Hepatocyte (in vitro differentiated cells): ENCODE measurements around the gene CGN. TPM values are rescaled to one million over a fixed set of nuclear protein-coding genes. Genes with fewer than 3 reads are reported as not detected.

Experiments used
- DNase-seq: peaks from one replicate; pipeline ENCODE4 v3.0.0-alpha.2; 2016; ENCODE audit warnings: low spot score
- H2AFZ ChIP-seq: fragments of 200-600 bp; sonication (generic); 2 replicates; pipeline ENCODE4 v1.6.0; 2016; ENCODE audit warnings: antibody characterized with exemption, mild to moderate bottlenecking
- H3K27ac ChIP-seq: fragments of 200-600 bp; sonication (generic); 2 replicates; pipeline ENCODE4 v1.5.1; 2016; ENCODE audit warnings: mild to moderate bottlenecking
- H3K27me3 ChIP-seq: fragments of 200-600 bp; sonication (generic); 2 replicates; pipeline ENCODE4 v1.6.1; 2016
- H3K36me3 ChIP-seq: fragments of 200-600 bp; sonication (generic); replicated peaks from 2 replicates; pipeline ENCODE4 v1.5.1; 2016; ENCODE audit warnings: low read depth; ENCODE audit not compliant: insufficient read depth
- H3K4me1 ChIP-seq: fragments of 200-600 bp; sonication (generic); 2 replicates; pipeline ENCODE4 v1.5.1; 2016; ENCODE audit warnings: mild to moderate bottlenecking, moderate library complexity; ENCODE audit not compliant: insufficient read depth
- H3K4me2 ChIP-seq: fragments of 200-600 bp; sonication (generic); 2 replicates; pipeline ENCODE4 v1.6.0; 2016
- H3K4me3 ChIP-seq: fragments of 200-600 bp; sonication (generic); 2 replicates; pipeline ENCODE4 v1.5.1; 2016; ENCODE audit warnings: mild to moderate bottlenecking
- H3K79me2 ChIP-seq: fragments of 200-600 bp; sonication (generic); 2 replicates; pipeline ENCODE4 v1.6.0; 2017; ENCODE audit warnings: mild to moderate bottlenecking
- H3K9me2 ChIP-seq: fragments of 200-600 bp; sonication (generic); replicated peaks from 2 replicates; pipeline ENCODE4 v1.6.0; 2017; ENCODE audit warnings: mild to moderate bottlenecking; ENCODE audit not compliant: insufficient read depth
- H3K9me3 ChIP-seq: fragments of 200-600 bp; sonication (generic); 2 replicates; pipeline ENCODE4 v1.5.1; 2016; ENCODE audit warnings: low read depth, mild to moderate bottlenecking
- H4K20me1 ChIP-seq: fragments of 200-600 bp; sonication (generic); 2 replicates; pipeline ENCODE4 v1.6.0; 2016; ENCODE audit warnings: mild to moderate bottlenecking; ENCODE audit not compliant: insufficient read depth, poor library complexity, severe bottlenecking
- CTCF ChIP-seq: fragments of 200-600 bp; sonication (generic); IDR thresholded peaks from 2 replicates; pipeline ENCODE4 v1.5.1; 2016; ENCODE audit warnings: antibody characterized with exemption, mild to moderate bottlenecking; ENCODE audit not compliant: poor library complexity
- EZH2 ChIP-seq: fragments of 200-600 bp; sonication (generic); IDR thresholded peaks from 2 replicates; pipeline ENCODE4 v1.6.1; 2016; ENCODE audit warnings: antibody characterized with exemption, mild to moderate bottlenecking, borderline replicate concordance
- EZH2phosphoT487 ChIP-seq: fragments of 200-600 bp; sonication (generic); IDR thresholded peaks from one replicate; pipeline ENCODE4 v1.6.1; 2018; ENCODE audit warnings: antibody characterized with exemption, mild to moderate bottlenecking, low read depth, moderate library complexity; ENCODE audit not compliant: unreplicated experiment, severe bottlenecking
- WGBS: methylation state at CpG from one replicate; pipeline ENCODE4 v1.1.6; 2016; ENCODE audit warnings: low lambda C conversion rate; ENCODE audit errors: missing lambda C conversion rate; 5-methylcytosine and 5-hydroxymethylcytosine counted together
- polyA plus RNA-seq: library from polyadenylated mRNA; unstranded; fragments of >200 nt; fragmentation: Nextera tagmentation; extraction: Ambion mirVana; gene quantifications from 2 replicates; pipeline ENCODE4 v1.2.1, GENCODE V29; 2016
- total RNA-seq: library from RNA; depleted of rRNA; stranded (reverse); fragments of >200 nt; gene quantifications from 2 replicates; pipeline ENCODE4 v1.2.3, GENCODE V29; 2014

Gene CGN
- total and polyA plus RNA-seq, 2 experiments from 2014 or later = 46.3 to 58.2 TPM

DNA sequence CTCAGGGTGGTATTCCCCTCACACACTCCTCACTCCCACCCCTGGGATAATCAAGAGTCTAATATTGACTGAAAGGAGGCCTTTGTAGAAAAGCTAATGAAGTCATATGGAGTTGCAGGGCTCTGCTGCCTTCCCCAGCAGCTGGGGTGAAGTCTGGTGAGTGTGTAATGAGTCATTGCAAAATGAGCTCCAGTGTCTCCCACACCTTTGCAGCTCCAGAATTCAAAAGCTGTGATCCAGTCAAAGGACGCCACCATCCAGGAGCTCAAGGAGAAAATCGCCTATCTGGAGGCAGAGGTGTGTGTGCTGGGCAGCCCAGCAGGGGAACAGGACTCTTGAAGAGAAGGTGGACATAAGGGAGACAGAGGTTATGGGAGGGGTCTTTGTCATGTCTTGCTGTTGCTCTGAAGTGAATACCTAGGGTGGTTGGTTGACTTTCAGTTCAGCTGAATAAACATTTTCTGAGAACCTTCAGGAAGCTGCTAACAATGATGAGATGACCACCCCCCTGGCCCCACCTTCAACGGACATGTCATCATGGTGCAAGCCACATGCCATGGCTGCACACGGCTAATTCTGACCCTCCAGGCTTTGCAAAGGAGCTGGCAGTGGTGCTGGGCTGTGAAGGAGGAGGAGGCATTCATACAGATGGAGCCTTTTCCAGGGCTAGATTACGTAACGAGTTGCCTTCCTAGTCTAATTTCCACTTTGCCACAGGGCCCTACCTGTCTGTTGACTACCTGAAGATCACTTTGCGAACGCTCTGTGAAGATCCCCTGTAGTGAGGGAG lies 68.4 kb downstream of the CGN start:
- Histone ChIP-seq H3K4me3 (no peak overlapping the region), H3K79me2 (no peaks in the 10 kb centered on the region), H3K36me3 (no peaks in the 10 kb centered on the region), H3K27ac (no peak overlapping the region), H2AFZ (no peak overlapping the region), H3K4me1 (peaks cover 8% of the 10 kb centered on the region), H3K4me2 (no peak overlapping the region), H3K9me2 (no peaks in the 10 kb centered on the region), H3K27me3 (no peaks in the 10 kb centered on the region), H3K9me3 (no peaks in the 10 kb centered on the region), H4K20me1 (no peaks in the 10 kb centered on the region)
- DNase-seq = no peak
- TF ChIP-seq CTCF (no peak), EZH2phosphoT487 (no peak), EZH2 (no peak)
- 81% methylated on average over 8 of the region's 8 CpGs for WGBS

DNA sequence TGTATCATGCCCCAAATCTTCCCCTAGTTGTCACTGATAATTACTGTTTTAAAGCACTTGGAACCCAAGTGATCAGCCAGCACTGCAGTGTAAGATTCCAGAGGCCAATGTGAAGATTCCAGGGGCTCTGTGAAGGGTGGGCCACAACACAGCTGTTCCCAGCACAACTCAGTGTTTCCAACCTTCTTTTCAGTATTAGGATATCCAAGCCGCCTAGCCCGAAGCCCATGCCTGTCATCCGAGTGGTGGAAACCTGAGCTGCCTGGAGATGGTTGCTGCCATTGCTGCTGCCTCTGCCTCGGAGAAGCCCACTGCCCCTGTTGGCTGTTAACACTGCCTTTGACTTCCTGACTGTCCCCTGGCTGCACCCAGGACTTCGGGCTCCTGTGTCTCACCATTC lies 70.3 kb downstream of the CGN start:
- Histone ChIP-seq H3K4me3 (no peak overlapping the region), H3K4me2 (no peak overlapping the region), H3K27me3 (no peaks in the 10 kb centered on the region), H3K9me3 (no peaks in the 10 kb centered on the region), H2AFZ (no peak overlapping the region), H3K4me1 (peaks cover 24% of the 10 kb centered on the region), H3K27ac (no peak overlapping the region), H3K9me2 (no peaks in the 10 kb centered on the region), H3K79me2 (no peaks in the 10 kb centered on the region), H4K20me1 (no peaks in the 10 kb centered on the region), H3K36me3 (no peaks in the 10 kb centered on the region)
- TF ChIP-seq EZH2phosphoT487 = no peak
- TF ChIP-seq CTCF = no peak
- no peak for TF ChIP-seq EZH2
- WGBS = 80% methylated on average over 5 of the region's 5 CpGs
- DNase-seq = no peak

- no peaks in the 10 kb centered on the region for H3K36me3 ChIP-seq
- H3K9me2 ChIP-seq = no peaks in the 10 kb centered on the region
- no peak overlapping the region for H3K27ac ChIP-seq
- no peak for TF ChIP-seq EZH2
- no peak for TF ChIP-seq CTCF
- TF ChIP-seq EZH2phosphoT487 = no peak
- peaks cover 24% of the 10 kb centered on the region for H3K4me1 ChIP-seq
- no peaks in the 10 kb centered on the region for H3K9me3 ChIP-seq
- H2AFZ ChIP-seq = no peak overlapping the region
- WGBS = 79% methylated on average over 1 of the region's 1 CpG
- no peaks in the 10 kb centered on the region for H4K20me1 ChIP-seq
- H3K27me3 ChIP-seq = no peaks in the 10 kb centered on the region
- no peaks in the 10 kb centered on the region for H3K79me2 ChIP-seq
- no peak for DNase-seq
- no peak overlapping the region for H3K4me2 ChIP-seq
- H3K4me3 ChIP-seq = no peak overlapping the region
These were observed 70.7 kb downstream of the CGN start for GRCh38 chr1:151581921-151582320.
